ENCODE results near the gene FNDC8. TPM values are rescaled to one million over a fixed set of nuclear protein-coding genes. Genes with fewer than 3 reads are reported as not detected.
"Not testable (repeated sequence)": the region's sequence is repeated elsewhere in the genome, so short reads cannot be mapped to it uniquely, and the experiment has no call there.

The FNDC8 gene
- polyA plus RNA-seq, 1 experiment: not detected

- CTCF ChIA-PET: no interaction called here
- H3K27me3 ChIP-seq (ENCODE audit: control insufficient read depth, insufficient read depth, low read length): no peaks in the 10 kb centered on the region
- POLR2A ChIA-PET: no interaction called here
- DNase-seq (ENCODE audit: low read depth): no peak
- TF ChIP-seq CTCF (IDR thresholded peaks at IDR 0.05; ENCODE audit: insufficient read depth, low read depth, low read length): no peak
- H3K36me3 ChIP-seq (ENCODE audit: control insufficient read depth, insufficient read depth, low read length): no peaks in the 10 kb centered on the region
- peak overlapping the region; percentile 85 for H3K4me3 ChIP-seq (ENCODE audit: low read depth, low read length)
Observed at GRCh38 chr17:35088356-35088880, 33.0 kb upstream of the FNDC8 start.

- ChIA-PET POLR2A (interaction anchor here (0.6 kb wide), 1 partner anchor 38 kb away, joined by 3 read pairs; no protein-coding TSS in a partner anchor), CTCF (interaction anchor here (0.6 to 2.6 kb wide), 19 partner anchors 10 to 1450 kb away, joined by 3 to 16 read pairs (median 4); partner anchors contain the start of genes LIG3 and RAD51D)
- TF ChIP-seq CTCF (IDR thresholded peaks at IDR 0.05; ENCODE audit: insufficient read depth, low read depth, low read length): peak; percentile 59
- Histone ChIP-seq H3K27me3 (ENCODE audit: control insufficient read depth, insufficient read depth, low read length) (no peaks in the 10 kb centered on the region), H3K4me3 (ENCODE audit: low read depth, low read length) (peak overlapping the region; percentile 85), H3K36me3 (ENCODE audit: control insufficient read depth, insufficient read depth, low read length) (no peaks in the 10 kb centered on the region)
- no peak for DNase-seq (ENCODE audit: low read depth)
Observed at GRCh38 chr17:35088881-35089585, 32.4 kb upstream of the FNDC8 start.

GRCh38 chr17:35089586-35090296 is 31.7 kb upstream of the FNDC8 start:
- CTCF ChIA-PET: interaction anchor here (0.6 to 2.6 kb wide), 21 partner anchors 9 to 1450 kb away, joined by 3 to 16 read pairs (median 4); partner anchors contain the start of genes LIG3 and RAD51D
- H3K36me3 ChIP-seq (ENCODE audit: control insufficient read depth, insufficient read depth, low read length): no peaks in the 10 kb centered on the region
- DNase-seq (ENCODE audit: low read depth): no peak
- H3K4me3 ChIP-seq (ENCODE audit: low read depth, low read length): peak overlapping the region; percentile 31
- TF ChIP-seq CTCF (IDR thresholded peaks at IDR 0.05; ENCODE audit: insufficient read depth, low read depth, low read length): no peak
- POLR2A ChIA-PET: interaction anchor here (0.6 kb wide), 1 partner anchor 38 kb away, joined by 3 read pairs; no protein-coding TSS in a partner anchor
- H3K27me3 ChIP-seq (ENCODE audit: control insufficient read depth, insufficient read depth, low read length): no peaks in the 10 kb centered on the region

- DNase-seq (ENCODE audit: low read depth); H3K4me3 ChIP-seq (ENCODE audit: low read depth, low read length); POLR2A ChIA-PET: not testable (repeated sequence)
Observed at GRCh38 chr17:35090707-35091106, 30.7 kb upstream of the FNDC8 start.

GRCh38 chr17:35094902-35095301 is 26.5 kb upstream of the FNDC8 start:
- ChIA-PET CTCF (interaction anchor here (0.8 to 1.5 kb wide), 6 partner anchors 8 to 128 kb away, joined by 3 to 6 read pairs (median 4); no protein-coding TSS in a partner anchor), POLR2A (no interaction called here)
- TF ChIP-seq CTCF (IDR thresholded peaks at IDR 0.05; ENCODE audit: insufficient read depth, low read depth, low read length): no peak
- no peaks in the 10 kb centered on the region for H3K27me3 ChIP-seq (ENCODE audit: control insufficient read depth, insufficient read depth, low read length)
- peaks cover 2% of the 10 kb centered on the region; the same call in 1 of the 2 replicates for H3K36me3 ChIP-seq (ENCODE audit: control insufficient read depth, insufficient read depth, low read length)
- DNase-seq (ENCODE audit: low read depth): peak; percentile 39
- H3K4me3 ChIP-seq (ENCODE audit: low read depth, low read length): no peak overlapping the region

More at GRCh38 chr17:35090707-35091106, 30.7 kb upstream of the FNDC8 start:
- CTCF ChIA-PET: interaction anchor here (1.0 to 2.6 kb wide), 5 partner anchors 10 to 670 kb away, joined by 4 to 16 read pairs (median 6); partner anchors contain the start of gene RAD51D
- not testable (repeated sequence) for H3K36me3 ChIP-seq (ENCODE audit: control insufficient read depth, insufficient read depth, low read length); H3K27me3 ChIP-seq (ENCODE audit: control insufficient read depth, insufficient read depth, low read length)
